HAP-1 (cell line): ENCODE measurements around the gene KIAA0513.
"Not testable (repeated sequence)": the region's sequence is repeated elsewhere in the genome, so short reads cannot be mapped to it uniquely, and the experiment has no call there.

Experiments used
- DNase-seq, 2 experiments: peaks; one replicate each; pipeline ENCODE4 v3.0.0-alpha.2; 2016 to 2020; ENCODE audit warnings: low spot score in 2 of 2
- H3K27me3 ChIP-seq: fragments of 250-450 bp; sonication (Bioruptor Pico); 2 replicates; pipeline ENCODE4 v1.5.1; 2020; ENCODE audit warnings: low read depth, mild to moderate bottlenecking, moderate library complexity
- H3K36me3 ChIP-seq: fragments of 250-450 bp; sonication (Bioruptor Pico); replicated peaks from 2 replicates; pipeline ENCODE4 v1.5.1; 2020; ENCODE audit warnings: mild to moderate bottlenecking
- H3K4me1 ChIP-seq: fragments of 250-450 bp; sonication (Bioruptor Pico); 2 replicates; pipeline ENCODE4 v1.5.1; 2020; ENCODE audit warnings: mild to moderate bottlenecking
- H3K4me3 ChIP-seq: fragments of 250-450 bp; sonication (Bioruptor Pico); 2 replicates; pipeline ENCODE4 v1.5.1; 2020; ENCODE audit warnings: mild to moderate bottlenecking, moderate library complexity
- H3K9me3 ChIP-seq: fragments of 250-450 bp; sonication (Bioruptor Pico); 2 replicates; pipeline ENCODE4 v1.5.1; 2020; ENCODE audit warnings: mild to moderate bottlenecking, moderate library complexity
- in situ Hi-C: fragments of 300-500 bp; cut with MboI; formaldehyde crosslinking; loops from 3 replicates; pipeline ENCODE4 v1.14.3; 2020; ENCODE audit warnings: low sequenced_read_pairs, inconsistent platforms, mixed read lengths

The KIAA0513 gene

DNA sequence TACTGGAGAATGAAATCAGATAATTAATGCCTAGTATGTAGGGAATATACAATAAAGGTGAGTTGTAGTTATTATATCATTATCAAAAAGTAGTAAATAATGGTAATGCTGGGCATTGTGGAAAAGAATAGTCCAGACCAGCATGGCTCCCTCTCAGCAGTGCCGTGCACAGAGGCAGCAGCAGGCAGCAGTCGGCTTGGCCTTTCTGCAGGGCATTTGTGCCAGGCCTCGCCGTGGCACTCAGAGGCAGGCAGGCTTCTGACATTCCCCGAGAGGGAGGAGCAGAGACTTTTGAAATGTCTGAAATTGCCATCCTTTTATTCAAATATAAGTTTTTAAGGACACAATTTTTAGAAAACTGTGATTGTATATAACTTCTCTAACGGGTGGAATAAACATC, 15.0 kb downstream of the KIAA0513 start:
- in situ Hi-C loops = no loop called here

GRCh38 chr16:85045077-85045476, 17.5 kb downstream of the KIAA0513 start:
- H3K36me3 ChIP-seq = no peaks in the 10 kb centered on the region
- H3K4me3 ChIP-seq = no peak overlapping the region
- no peaks in the 10 kb centered on the region for H3K9me3 ChIP-seq
- DNase-seq = no peak
- H3K27me3 ChIP-seq = no peaks in the 10 kb centered on the region
- H3K4me1 ChIP-seq = peaks cover 7% of the 10 kb centered on the region
- in situ Hi-C loops = no loop called here

More for the DNA sequence above, 15.0 kb downstream of the KIAA0513 start:
- Histone ChIP-seq H3K4me3 (no peak overlapping the region), H3K36me3 (no peaks in the 10 kb centered on the region), H3K9me3 (no peaks in the 10 kb centered on the region), H3K4me1 (peaks cover 10% of the 10 kb centered on the region), H3K27me3 (no peaks in the 10 kb centered on the region)
- DNase-seq = no peak

- Histone ChIP-seq H3K4me3 (no peak overlapping the region), H3K9me3 (no peaks in the 10 kb centered on the region), H3K36me3 (no peaks in the 10 kb centered on the region), H3K4me1 (peaks cover 7% of the 10 kb centered on the region), H3K27me3 (no peaks in the 10 kb centered on the region)
- DNase-seq = no peak
- in situ Hi-C loops = no loop called here
Observed at GRCh38 chr16:85045641-85046471, 18.3 kb downstream of the KIAA0513 start.

- DNase-seq = no peak
- Histone ChIP-seq H3K9me3 (no peaks in the 10 kb centered on the region), H3K36me3 (no peaks in the 10 kb centered on the region)
Observed at GRCh38 chr16:85046472-85046916, 18.9 kb downstream of the KIAA0513 start.

DNA sequence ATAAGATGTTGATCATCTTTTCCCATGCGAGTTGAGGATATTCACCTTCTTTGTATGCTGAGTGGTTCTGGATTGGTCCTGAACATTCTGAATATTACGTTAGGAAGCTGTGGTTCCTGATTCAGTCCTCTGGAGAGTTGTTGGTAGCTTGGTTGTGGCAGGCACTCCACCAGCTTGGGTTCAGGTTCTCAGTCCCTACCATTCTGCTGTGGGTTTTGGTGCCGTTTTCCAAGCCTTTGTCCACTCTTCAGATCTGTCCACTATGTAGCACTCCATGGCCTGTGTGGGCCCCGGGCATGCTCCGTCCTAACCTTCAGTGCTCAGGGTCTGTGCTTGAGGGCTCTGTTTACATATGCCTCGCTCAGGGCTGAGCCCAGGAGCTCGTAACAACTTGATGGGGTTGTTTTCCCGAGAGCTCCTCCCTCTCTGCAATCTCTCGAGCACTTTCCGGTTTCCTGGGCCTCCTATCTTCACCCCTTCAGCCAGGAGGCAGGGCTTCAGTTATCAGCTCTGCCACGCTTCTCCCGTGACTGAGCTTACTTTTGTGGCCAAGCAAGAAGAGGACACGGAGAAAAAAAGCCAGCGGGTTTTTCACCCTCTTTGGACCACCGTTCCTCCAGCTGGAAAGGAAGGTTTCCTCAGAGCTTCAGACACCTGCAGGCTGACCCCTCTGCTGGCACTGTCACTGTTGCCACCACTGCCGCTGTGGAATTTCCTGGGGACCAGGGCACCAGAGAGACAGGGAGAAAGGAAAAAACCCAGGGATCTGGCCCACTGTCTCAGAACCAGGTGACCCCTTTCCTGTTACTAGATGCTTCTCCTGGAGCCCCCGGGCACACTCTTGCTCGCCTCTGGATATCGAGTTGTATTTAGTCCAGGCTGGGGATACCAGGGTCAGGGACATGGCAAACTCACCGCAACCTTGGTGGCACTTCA, 19.6 kb downstream of the KIAA0513 start:
- Histone ChIP-seq H3K27me3 (no peaks in the 10 kb centered on the region), H3K36me3 (no peaks in the 10 kb centered on the region), H3K4me3 (no peak overlapping the region), H3K9me3 (no peaks in the 10 kb centered on the region), H3K4me1 (peaks cover 2% of the 10 kb centered on the region; the same call in 1 of the 2 replicates)
- no peak for DNase-seq
- in situ Hi-C loops = no loop called here

More at GRCh38 chr16:85046472-85046916, 18.9 kb downstream of the KIAA0513 start:
- Histone ChIP-seq H3K4me3 (no peak overlapping the region), H3K4me1 (peaks cover 7% of the 10 kb centered on the region), H3K27me3 (no peaks in the 10 kb centered on the region)
- in situ Hi-C loops = no loop called here

- Histone ChIP-seq H3K27me3 (no peaks in the 10 kb centered on the region), H3K4me1 (no peaks in the 10 kb centered on the region), H3K4me3 (no peak overlapping the region), H3K9me3 (no peaks in the 10 kb centered on the region), H3K36me3 (no peaks in the 10 kb centered on the region)
- in situ Hi-C loops = no loop called here
- DNase-seq = no peak
Observed at GRCh38 chr16:85047867-85048455, 20.4 kb downstream of the KIAA0513 start.

DNA sequence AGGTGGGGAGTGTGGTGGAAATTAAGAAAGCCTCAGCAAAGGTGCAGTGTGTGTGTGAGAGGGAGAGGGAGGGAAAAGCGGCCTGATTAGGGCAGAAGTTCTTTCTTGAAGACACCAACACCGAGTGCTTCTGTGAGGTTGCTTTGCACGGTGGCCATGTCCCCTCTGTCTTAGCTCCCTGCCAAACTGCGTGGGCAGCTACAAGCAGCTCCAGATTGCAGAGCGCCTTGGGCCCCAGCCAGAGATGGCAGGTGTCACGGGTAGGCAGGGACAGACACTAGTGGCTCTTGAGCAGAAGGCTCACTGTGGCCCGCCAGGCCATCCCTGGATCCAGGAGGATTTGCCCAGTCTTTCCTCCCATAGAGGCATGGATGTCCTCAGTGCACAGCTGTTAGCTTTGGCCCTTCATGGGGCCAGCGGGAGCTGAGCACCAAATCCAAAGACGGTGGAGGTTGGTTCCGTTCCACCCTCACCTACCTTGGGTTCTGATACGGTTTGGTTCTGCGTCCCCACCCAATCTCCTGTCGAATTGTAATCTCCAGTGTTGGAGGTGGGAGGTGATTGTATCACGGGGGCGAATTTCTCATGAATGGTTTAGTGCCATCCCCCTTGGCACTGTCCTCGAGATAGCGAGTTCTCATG, 21.4 kb downstream of the KIAA0513 start:
- in situ Hi-C loops = no loop called here
- Histone ChIP-seq H3K4me3 (no peak overlapping the region), H3K27me3 (no peaks in the 10 kb centered on the region), H3K36me3 (no peaks in the 10 kb centered on the region), H3K4me1 (no peaks in the 10 kb centered on the region), H3K9me3 (no peaks in the 10 kb centered on the region)
- DNase-seq = no peak

- no peak overlapping the region for H3K4me3 ChIP-seq
- H3K4me1 ChIP-seq = no peaks in the 10 kb centered on the region
- in situ Hi-C loops = no loop called here
- no peaks in the 10 kb centered on the region for H3K9me3 ChIP-seq
- H3K36me3 ChIP-seq = no peaks in the 10 kb centered on the region
- DNase-seq = no peak
- H3K27me3 ChIP-seq = no peaks in the 10 kb centered on the region
Observed at GRCh38 chr16:85049706-85050305, 22.2 kb downstream of the KIAA0513 start.

- no peaks in the 10 kb centered on the region for H3K27me3 ChIP-seq
- no peaks in the 10 kb centered on the region for H3K9me3 ChIP-seq
- no peak overlapping the region for H3K4me3 ChIP-seq
- no peak for DNase-seq
- in situ Hi-C loops = no loop called here
- H3K36me3 ChIP-seq = no peaks in the 10 kb centered on the region
- no peaks in the 10 kb centered on the region; the same call in 1 of the 2 replicates for H3K4me1 ChIP-seq
Observed at GRCh38 chr16:85051067-85051581, 23.5 kb downstream of the KIAA0513 start.

- in situ Hi-C loops = no loop called here
- Histone ChIP-seq H3K4me1 (no peaks in the 10 kb centered on the region; the same call in 1 of the 2 replicates), H3K27me3 (no peaks in the 10 kb centered on the region)
Observed at GRCh38 chr16:85051683-85052082, 24.1 kb downstream of the KIAA0513 start.

DNA sequence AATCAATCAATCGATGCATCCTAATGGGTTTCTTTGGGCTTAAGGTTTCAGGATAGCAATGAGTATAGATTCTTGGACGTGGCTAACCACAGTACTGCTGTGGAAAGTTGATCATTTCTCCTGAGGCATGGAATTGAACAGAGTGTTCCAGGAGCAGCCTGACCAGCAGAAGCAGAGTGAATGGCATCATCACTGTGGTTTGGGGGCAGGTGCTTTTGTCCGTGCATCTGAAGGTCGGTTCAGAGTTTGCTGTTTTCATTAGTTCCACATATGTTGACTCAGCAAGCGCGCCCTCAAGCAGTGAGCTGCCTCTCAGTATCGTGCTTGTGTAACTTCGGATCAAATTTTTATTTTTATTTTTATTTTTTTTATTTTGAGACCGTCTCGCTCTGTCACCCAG, 24.9 kb downstream of the KIAA0513 start:
- no peaks in the 10 kb centered on the region for H3K9me3 ChIP-seq
- in situ Hi-C loops = no loop called here
- no peak for DNase-seq
- H3K27me3 ChIP-seq = no peaks in the 10 kb centered on the region
- no peaks in the 10 kb centered on the region for H3K36me3 ChIP-seq
- H3K4me3 ChIP-seq = no peak overlapping the region
- no peaks in the 10 kb centered on the region; the same call in 1 of the 2 replicates for H3K4me1 ChIP-seq

More at GRCh38 chr16:85051683-85052082, 24.1 kb downstream of the KIAA0513 start:
- Histone ChIP-seq H3K36me3 (no peaks in the 10 kb centered on the region), H3K9me3 (no peaks in the 10 kb centered on the region), H3K4me3 (no peak overlapping the region)
- no peak for DNase-seq

GRCh38 chr16:85054321-85054720, 26.7 kb downstream of the KIAA0513 start:
- in situ Hi-C loops, H3K36me3 ChIP-seq, H3K4me3 ChIP-seq, H3K4me1 ChIP-seq, DNase-seq, H3K27me3 ChIP-seq, H3K9me3 ChIP-seq: not testable (repeated sequence)
